Aorta (tissue), 5 donors: Measurements from ENCODE around the gene MGMT. TPM values are rescaled to one million over a fixed set of nuclear protein-coding genes. Genes with fewer than 3 reads are reported as not detected.

Source experiments
- ATAC-seq: fragments of 200-7000 bp; cut with Tn5 transposase; one replicate; pipeline ENCODE4 v1.9.1; 2022; ENCODE audit warnings: moderate library complexity; ENCODE audit not compliant: low FRiP score
- DNase-seq, 2 donors: peaks; one replicate each; pipeline ENCODE4 v3.0.0-alpha.2; 2020
- H3K27ac ChIP-seq, 2 donors: one replicate each; pipeline ENCODE4 v1.5.1; 2013; ENCODE audit warnings: low read length in 2 of 2, mild to moderate bottlenecking in 2 of 2, moderate library complexity in 2 of 2, control low read depth in 1 of 2, inconsistent platforms in 1 of 2, low read depth in 1 of 2
- H3K27me3 ChIP-seq, 2 donors: one replicate each; pipeline ENCODE4 v1.6.1; 2013; ENCODE audit warnings: control low read depth in 1 of 2, low read length in 1 of 2, mild to moderate bottlenecking in 1 of 2, moderate library complexity in 1 of 2; ENCODE audit not compliant: insufficient read depth in 2 of 2, control insufficient read depth in 1 of 2
- H3K36me3 ChIP-seq, 2 donors: one replicate each; pipeline ENCODE4 v1.6.1; 2013; ENCODE audit warnings: control low read depth in 1 of 2, low read length in 1 of 2, mild to moderate bottlenecking in 1 of 2; ENCODE audit not compliant: insufficient read depth in 2 of 2, control insufficient read depth in 1 of 2
- H3K4me1 ChIP-seq, 2 donors: one replicate each; pipeline ENCODE4 v1.6.1; 2013; ENCODE audit warnings: low read length in 2 of 2, control low read depth in 1 of 2, mild to moderate bottlenecking in 1 of 2, moderate library complexity in 1 of 2; ENCODE audit not compliant: insufficient read depth in 2 of 2, control insufficient read depth in 1 of 2
- H3K4me3 ChIP-seq, 2 donors: one replicate each; pipeline ENCODE4 v1.5.1; 2013; ENCODE audit warnings: low read length in 2 of 2, control low read depth in 1 of 2, mild to moderate bottlenecking in 1 of 2
- H3K9me3 ChIP-seq: one replicate; pipeline ENCODE4 v1.6.1; 2013; ENCODE audit warnings: mild to moderate bottlenecking, low read length; ENCODE audit not compliant: control insufficient read depth
- WGBS, 2 donors: extraction: QIAGEN DNeasy Blood & Tissue Kit; methylation state at CpG; one replicate each; pipeline ENCODE4 v1.1.7; 2013; 5-methylcytosine and 5-hydroxymethylcytosine counted together
- intact Hi-C, 2 donors: fragments of 100-400 bp; cut with DNase I; formaldehyde crosslinking; loops; one replicate each; pipeline versions ENCODE4 v1.14.2 to v1.15.0; 2022
- polyA plus RNA-seq, 2 donors: library from polyadenylated mRNA; stranded (reverse); fragments of 200-250 nt; gene quantifications; one replicate each; pipeline ENCODE4 v1.2.3, GENCODE V29; 2013
- total RNA-seq, 2 donors: library from RNA; stranded (reverse); fragmentation: NEBNext Ultra II Directional; extraction: Animal tissue kit (Norgen Biotek cat#: 25700); gene quantifications; one replicate each; pipeline ENCODE4 v1.2.1, GENCODE V29; 2021
- donor health status: healthy with polysubstance abuse.
- donor health status: Bipolar disorder and iron deficiency.
- donor health status: DM: no; HTN: no; CAD: no.
- donor health status: DM: no; HTN: no; CAD: no.
- donor health status: DM: yes; HTN: yes; CAD: no.

MGMT gene
- total and polyA plus RNA-seq, 4 donors: 8.8 to 30.0 (median 14.1) TPM

- no peaks in the 10 kb centered on the region for H3K36me3 ChIP-seq
- H3K27me3 ChIP-seq: no peaks in the 10 kb centered on the region
- DNase-seq (no peak), ATAC-seq (no peak)
- H3K27ac ChIP-seq: no peak overlapping the region
- no peaks in the 10 kb centered on the region for H3K9me3 ChIP-seq
- WGBS, 2 donors: 87 to 92% methylated on average over 43 to 44 of the region's 44 CpGs
- no peak overlapping the region for H3K4me3 ChIP-seq
- no peaks in the 10 kb centered on the region for H3K4me1 ChIP-seq
- intact Hi-C loops: no loop called here
Observed at GRCh38 chr10:129768437-129769355, 301.7 kb downstream of the MGMT start.

GRCh38 chr10:129769381-129770116 lies 302.5 kb downstream of the MGMT start:
- Histone ChIP-seq H3K9me3 (no peaks in the 10 kb centered on the region), H3K36me3 (no peaks in the 10 kb centered on the region), H3K4me3 (no peak overlapping the region), H3K27me3 (no peaks in the 10 kb centered on the region), H3K27ac (no peak overlapping the region), H3K4me1 (no peaks in the 10 kb centered on the region)
- intact Hi-C loops: no loop called here
- ATAC-seq (no peak), DNase-seq (no peak)
- 94 to 95% methylated on average over 24 of the region's 24 CpGs for WGBS, 2 donors

GRCh38 chr10:129770286-129770685 lies 303.2 kb downstream of the MGMT start:
- 89 to 96% methylated on average over 14 of the region's 14 CpGs for WGBS, 2 donors
- Histone ChIP-seq H3K27ac (no peak overlapping the region), H3K27me3 (no peaks in the 10 kb centered on the region), H3K4me3 (no peak overlapping the region), H3K9me3 (no peaks in the 10 kb centered on the region), H3K4me1 (no peaks in the 10 kb centered on the region), H3K36me3 (no peaks in the 10 kb centered on the region)
- DNase-seq (no peak), ATAC-seq (no peak)
- intact Hi-C loops: no loop called here

GRCh38 chr10:129771024-129771423 lies 304.0 kb downstream of the MGMT start:
- no peak overlapping the region for H3K27ac ChIP-seq
- WGBS, 2 donors: 53 to 59% methylated on average over 13 of the region's 13 CpGs
- H3K9me3 ChIP-seq: no peaks in the 10 kb centered on the region
- DNase-seq: peak in 1 of 2 donors; percentile 36
- intact Hi-C loops: no loop called here
- H3K36me3 ChIP-seq: no peaks in the 10 kb centered on the region
- H3K4me1 ChIP-seq: no peaks in the 10 kb centered on the region
- H3K27me3 ChIP-seq: no peaks in the 10 kb centered on the region
- ATAC-seq: no peak
- H3K4me3 ChIP-seq: no peak overlapping the region

GRCh38 chr10:129771576-129771975 lies 304.5 kb downstream of the MGMT start:
- no peaks in the 10 kb centered on the region for H3K4me1 ChIP-seq
- no peaks in the 10 kb centered on the region for H3K9me3 ChIP-seq
- H3K36me3 ChIP-seq: no peaks in the 10 kb centered on the region
- intact Hi-C loops: no loop called here
- H3K4me3 ChIP-seq: no peak overlapping the region
- no peak overlapping the region for H3K27ac ChIP-seq
- H3K27me3 ChIP-seq: no peaks in the 10 kb centered on the region
- no peak for DNase-seq
- ATAC-seq: no peak
- 94% methylated on average over 15 of the region's 15 CpGs for WGBS, 2 donors

- DNase-seq (peak in 1 of 2 donors; percentile 52), ATAC-seq (no peak)
- no peaks in the 10 kb centered on the region for H3K9me3 ChIP-seq
- H3K27me3 ChIP-seq: no peaks in the 10 kb centered on the region
- intact Hi-C loops: no loop called here
- no peaks in the 10 kb centered on the region for H3K36me3 ChIP-seq
- no peaks in the 10 kb centered on the region for H3K4me1 ChIP-seq
- H3K27ac ChIP-seq: no peak overlapping the region
- H3K4me3 ChIP-seq: no peak overlapping the region
- 92 to 94% methylated on average over 13 of the region's 13 CpGs for WGBS, 2 donors
Observed at GRCh38 chr10:129771991-129772431, 305.0 kb downstream of the MGMT start.

- Histone ChIP-seq H3K27ac (no peak overlapping the region), H3K4me1 (no peaks in the 10 kb centered on the region), H3K9me3 (peaks cover under 1% of the 10 kb centered on the region), H3K27me3 (no peaks in the 10 kb centered on the region), H3K4me3 (no peak overlapping the region), H3K36me3 (no peaks in the 10 kb centered on the region)
- ATAC-seq (no peak), DNase-seq (peak in 1 of 2 donors; percentile 50)
- WGBS, 2 donors: 87 to 96% methylated on average over 17 of the region's 17 CpGs
- intact Hi-C loops: no loop called here
Observed at GRCh38 chr10:129772468-129773358, 305.7 kb downstream of the MGMT start.

GRCh38 chr10:129773359-129773990 lies 306.4 kb downstream of the MGMT start:
- DNase-seq: peak in 1 of 2 donors; percentile 66
- ATAC-seq: no peak

More at GRCh38 chr10:129773359-129773990, 306.4 kb downstream of the MGMT start:
- Histone ChIP-seq H3K36me3 (no peaks in the 10 kb centered on the region), H3K9me3 (peaks cover 1% of the 10 kb centered on the region), H3K27me3 (no peaks in the 10 kb centered on the region), H3K4me3 (no peak overlapping the region), H3K27ac (no peak overlapping the region), H3K4me1 (no peaks in the 10 kb centered on the region)
- WGBS, 2 donors: 92 to 95% methylated on average over 10 to 11 of the region's 11 CpGs
- intact Hi-C loops: no loop called here
